Melanocyte of skin (primary cell): Measurements from ENCODE around the gene TP53TG3F. TPM values are rescaled to one million over a fixed set of nuclear protein-coding genes. Genes with fewer than 3 reads are reported as not detected.

Experiments
- small RNA-seq, 2 donors: library from RNA; depleted of rRNA; stranded (forward); fragments of <200 nt; gene quantifications; one replicate each; pipeline ENCODE3, GENCODE V24; 2012
- total RNA-seq, 2 donors: library from RNA; depleted of rRNA; stranded (reverse); fragments of >200 nt; gene quantifications; 2 replicates each; pipeline ENCODE4 v1.2.3, GENCODE V29; 2012

Gene TP53TG3F
- total RNA-seq: under 1 TPM in 1 of 2 donors, not detected in 1; under 0.01 TPM

GRCh38 chr16:33459312-33459711, at the start of gene TP53TG3F:
Gene TP53TG3F (plus strand): TSS chr16:33459612. CDS start chr16:33459680, 68 bp downstream.

Small RNAs within 50 kb of the gene (small RNA-seq; reads per million reads assigned to genes)
- gene AC136944.5: 0 reads per million in 2 donors
- 0 reads per million in 2 donors for gene AC136944.6

Other genes with a start within 250 kb of the TP53TG3F start
- not detected for gene TP53TG3E, start 155.3 kb upstream of the TP53TG3F start, total RNA-seq
- under 1 TPM in 1 of 2 donors, not detected in 1; 0.67 TPM for gene TP53TG3B, start 98.8 kb upstream of the TP53TG3F start, total RNA-seq